GM18498 (cell line): ENCODE results near the gene SMIM8.
A peak's percentile ranks its signal among the peaks of the same experiment; 100 is the strongest.
"Not testable (repeated sequence)": the region's sequence is repeated elsewhere in the genome, so short reads cannot be mapped to it uniquely, and the experiment has no call there.

ENCODE experiments used
- ATAC-seq: cut with Tn5 transposase; IDR thresholded peaks from one replicate; pipeline ENCODE4 v1.9.1; 2021; ENCODE audit warnings: mild to moderate bottlenecking, moderate library complexity; ENCODE audit not compliant: unreplicated experiment

The SMIM8 gene, protein sequence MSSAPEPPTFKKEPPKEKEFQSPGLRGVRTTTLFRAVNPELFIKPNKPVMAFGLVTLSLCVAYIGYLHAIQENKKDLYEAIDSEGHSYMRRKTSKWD

DNA sequence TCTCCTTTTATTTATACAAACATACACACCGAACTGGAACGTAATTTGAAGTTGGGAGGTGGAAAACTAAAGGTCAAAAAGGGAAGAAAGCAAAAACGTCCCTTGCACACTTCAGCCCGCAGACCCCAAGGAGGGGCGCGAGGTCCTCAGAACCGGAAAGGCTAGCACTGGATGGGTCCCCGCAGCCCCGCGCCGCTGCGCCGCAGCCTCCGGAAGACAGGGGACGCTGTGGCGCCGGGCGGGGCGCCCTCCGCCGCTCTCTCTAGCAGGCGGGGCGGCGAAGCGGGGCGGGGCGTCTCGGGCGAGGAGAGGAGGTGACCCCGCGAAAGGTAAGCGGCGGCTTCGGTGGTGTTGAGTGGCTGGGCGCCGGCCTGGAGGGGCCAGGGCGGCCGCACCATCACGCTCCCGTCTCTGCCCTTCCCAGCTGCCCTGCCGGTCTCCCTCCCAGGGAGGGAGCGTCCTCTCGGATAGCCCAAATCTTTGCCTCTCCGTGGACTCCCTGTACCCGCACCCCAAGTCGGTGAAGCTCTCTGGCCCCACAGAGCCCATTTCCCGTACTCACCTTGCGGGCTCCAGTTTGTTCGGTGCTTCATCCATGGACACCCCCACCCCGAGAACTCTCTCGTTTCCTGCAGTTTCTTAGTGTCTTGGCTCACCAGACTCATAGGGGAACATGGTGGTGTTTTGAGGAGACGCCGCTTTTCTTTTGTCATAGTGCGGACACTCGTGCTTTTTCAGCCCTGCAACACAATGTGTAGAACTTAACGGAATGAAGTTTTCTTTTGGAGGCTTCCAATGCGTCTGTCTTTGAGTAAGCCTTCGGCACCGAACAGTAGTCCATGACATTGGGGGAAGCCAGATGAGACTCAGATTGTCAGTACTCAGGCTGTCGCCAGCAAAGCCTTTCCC, at the start of gene SMIM8:
SMIM8 (plus strand) TSS at position 285 of the 909 bp plus-strand sequence. CDS start 14,444 bp downstream, outside the sequence.
- ATAC-seq: peak; percentile 100

DNA sequence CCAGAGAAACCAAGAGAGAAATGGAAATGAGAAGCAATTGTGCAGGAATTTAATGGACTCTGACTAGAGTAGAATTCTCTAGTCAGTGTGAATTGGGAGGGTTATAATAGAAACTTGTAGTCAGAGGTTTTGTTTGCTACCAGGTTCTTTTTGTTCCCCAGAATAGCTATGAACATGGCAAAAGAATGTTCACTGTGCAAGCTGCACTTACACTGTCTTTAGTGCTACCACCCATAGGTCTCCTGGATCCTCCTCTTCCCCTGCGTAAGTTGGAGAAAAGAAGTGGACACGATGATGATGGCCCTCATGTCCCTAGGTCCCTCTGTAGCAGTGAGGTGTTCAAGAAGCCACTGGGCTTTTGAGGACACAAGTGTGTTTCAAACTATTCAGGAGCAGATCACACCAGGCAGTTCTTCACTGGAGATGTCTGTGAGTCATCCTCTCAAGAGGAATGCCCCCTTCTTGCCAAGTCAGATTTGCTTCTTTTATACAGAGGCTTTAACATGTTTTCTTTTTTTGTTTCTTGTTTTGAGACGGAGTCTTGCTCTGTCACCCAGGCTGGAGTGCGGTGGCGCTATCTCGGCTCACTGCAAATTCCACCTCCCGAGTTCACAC, 47.6 kb upstream of the SMIM8 start:
- ATAC-seq: no peak

DNA sequence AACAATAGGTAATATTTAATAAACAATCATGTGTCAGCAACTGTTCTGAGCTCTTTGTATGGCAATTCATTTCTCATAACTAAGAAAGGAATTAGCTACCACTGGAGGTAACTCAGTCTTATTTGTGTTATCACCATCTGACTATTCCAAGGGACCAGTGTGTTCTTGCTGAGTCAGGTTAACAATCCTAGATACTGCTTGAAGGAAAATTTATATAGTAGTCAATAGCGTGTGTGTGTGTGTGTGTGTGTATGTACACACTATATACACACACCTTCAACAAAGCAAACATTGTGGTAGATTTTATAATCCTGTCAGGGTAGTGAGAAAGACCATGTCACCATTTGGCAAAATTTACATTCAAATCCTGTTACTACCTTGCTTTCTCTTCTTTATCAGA, 45.8 kb upstream of the SMIM8 start:
- ATAC-seq: no peak

DNA sequence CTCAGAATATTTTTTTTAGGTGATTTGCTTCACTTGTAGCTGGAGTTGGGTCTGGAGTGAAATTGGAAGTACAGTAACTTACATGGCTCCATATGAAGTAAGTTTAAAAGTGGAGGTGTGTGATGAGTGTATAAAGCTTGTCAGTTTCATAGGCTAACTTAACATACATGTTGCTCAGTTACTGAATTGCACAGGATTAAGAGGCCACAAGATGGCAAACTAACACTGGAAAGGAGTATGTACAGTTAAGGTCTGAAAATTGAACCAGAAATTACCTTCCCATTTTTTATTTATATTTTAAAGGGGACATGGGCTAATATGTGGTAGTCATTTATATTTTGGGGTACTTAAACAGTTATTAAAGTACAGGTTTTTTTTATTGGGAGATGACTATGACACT, 45.3 kb upstream of the SMIM8 start:
- no peak for ATAC-seq

DNA sequence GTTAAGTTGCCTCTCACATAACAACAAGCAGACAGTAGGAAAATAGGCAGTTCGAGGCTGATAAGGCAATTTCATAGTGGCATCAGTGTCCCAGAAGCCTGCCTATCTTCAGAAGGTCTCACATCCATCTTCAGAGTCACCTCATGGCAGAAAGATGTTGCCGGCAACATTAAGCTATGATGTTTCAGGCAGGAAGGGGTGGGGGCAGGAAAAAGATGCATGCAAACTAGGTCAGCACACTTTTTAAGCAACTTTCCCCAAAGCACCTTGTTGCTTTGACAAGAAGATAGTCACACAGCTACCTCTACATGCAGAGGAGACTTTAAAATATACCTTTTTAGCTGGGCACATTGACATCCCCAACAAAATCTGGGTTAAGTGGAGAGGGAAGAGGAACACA, 43.2 kb upstream of the SMIM8 start:
- ATAC-seq: no peak

DNA sequence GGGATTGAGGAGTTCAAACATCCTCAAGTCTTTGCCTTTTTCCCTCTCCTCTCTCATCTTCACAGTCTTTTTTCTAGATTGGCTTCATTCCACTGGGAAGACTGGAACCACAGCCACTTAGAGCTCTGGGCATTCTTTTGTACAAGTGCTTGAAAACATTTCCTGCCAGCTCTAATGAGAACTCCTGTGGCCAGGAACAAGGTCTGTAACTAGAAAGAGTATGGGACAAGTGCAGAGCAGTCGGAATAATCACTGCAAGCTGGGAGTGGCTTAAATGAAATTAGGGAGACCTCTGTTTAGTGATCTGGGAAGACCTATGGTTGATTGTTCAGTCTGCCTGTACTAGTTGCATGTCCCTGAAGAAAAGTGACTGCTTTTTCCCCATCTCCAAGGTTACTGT, 41.0 kb upstream of the SMIM8 start:
- no peak for ATAC-seq

DNA sequence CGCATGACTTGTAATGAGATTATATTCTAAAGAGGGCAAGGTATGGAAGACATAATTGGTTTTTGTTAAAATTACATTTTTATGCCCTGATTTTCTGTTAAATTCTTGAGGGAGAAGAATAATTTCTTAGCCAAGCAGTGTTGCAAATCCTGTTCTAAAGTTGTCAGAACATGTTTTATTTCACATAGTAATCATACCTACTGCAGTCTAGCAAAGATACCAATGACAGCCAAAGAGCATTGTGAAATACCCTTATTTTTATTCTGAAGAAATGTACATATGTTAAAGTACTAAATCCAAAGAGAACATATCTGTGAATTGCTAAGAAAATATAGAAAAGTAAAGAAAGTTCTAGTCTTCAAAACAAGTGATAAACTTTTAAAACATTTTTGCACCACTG, 39.6 kb upstream of the SMIM8 start:
- ATAC-seq: no peak

DNA sequence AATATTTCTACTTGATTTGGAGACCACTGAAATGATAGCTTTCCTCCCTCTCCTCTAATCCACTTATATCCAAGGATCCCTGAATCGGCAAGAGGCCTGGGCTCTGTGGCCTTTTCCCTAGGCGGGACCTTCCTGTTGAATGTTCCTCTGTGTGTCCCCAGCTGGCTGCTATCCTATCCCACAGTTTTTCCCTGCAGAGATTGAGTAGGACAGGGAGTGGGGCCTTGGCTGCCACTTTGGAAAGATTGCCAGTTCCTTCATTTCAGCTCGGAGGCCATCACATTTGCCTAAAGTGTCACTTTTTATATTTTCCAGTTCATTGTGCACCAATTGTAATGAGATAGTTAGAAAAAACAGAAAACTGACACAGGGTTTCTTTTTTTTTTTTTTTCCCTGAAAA, 38.9 kb upstream of the SMIM8 start:
- no peak for ATAC-seq

DNA sequence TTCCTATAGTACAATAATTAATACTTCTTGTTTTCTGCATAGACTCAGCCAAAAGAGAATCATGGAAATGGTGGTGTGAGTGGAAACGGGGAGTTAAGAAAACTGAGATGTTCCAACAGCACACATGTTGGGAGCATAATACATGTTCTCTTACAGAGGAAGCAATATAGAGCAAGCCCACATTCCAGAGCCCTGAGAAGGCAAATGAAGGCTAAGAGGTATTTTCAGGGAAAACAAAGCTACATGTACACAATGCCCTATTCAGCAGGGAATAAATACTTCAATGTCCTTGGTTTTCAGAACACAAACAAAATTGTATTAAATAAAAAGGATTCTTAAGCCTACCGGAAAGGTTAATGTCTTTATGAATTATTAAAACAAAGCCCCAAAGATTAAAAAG, 35.1 kb upstream of the SMIM8 start:
- no peak for ATAC-seq

DNA sequence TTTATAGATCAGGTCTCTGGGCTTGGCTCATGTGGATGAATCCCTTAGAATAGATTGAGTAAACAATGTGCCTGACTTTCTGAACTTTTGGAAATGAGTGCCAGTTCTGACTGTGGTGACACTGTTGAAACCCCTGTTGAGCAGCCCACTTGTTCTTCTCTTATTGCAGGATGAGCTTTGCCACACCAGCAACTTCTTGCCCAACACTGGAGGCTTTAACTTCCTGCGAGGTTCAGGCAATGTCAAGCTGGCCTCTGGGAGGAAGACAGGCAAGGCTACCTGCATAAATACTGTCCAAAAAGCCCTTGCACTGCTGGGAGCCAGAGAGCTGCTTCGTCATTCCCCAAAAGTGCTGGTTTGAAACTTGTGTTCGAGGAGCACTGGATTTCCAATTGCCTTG, 32.8 kb upstream of the SMIM8 start:
- ATAC-seq: no peak

DNA sequence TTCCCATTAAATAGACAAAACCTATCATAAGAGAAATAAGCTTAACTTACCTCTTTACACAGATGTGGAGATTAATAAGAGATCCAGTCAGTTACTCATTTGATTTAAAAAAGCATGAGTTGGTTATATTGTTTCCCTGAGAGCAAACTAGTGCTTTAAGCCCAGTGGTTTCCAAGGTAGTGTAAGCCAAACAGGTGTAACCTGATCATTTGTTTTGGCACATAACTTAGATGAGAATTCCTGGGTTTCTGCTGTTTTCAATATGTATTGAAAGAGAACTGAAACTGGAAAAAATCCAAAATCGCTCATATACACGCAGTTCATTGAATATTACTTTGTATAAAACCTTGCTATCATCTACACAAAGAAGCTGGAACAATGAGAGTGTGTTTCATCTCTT, 30.5 kb upstream of the SMIM8 start:
- ATAC-seq: no peak

DNA sequence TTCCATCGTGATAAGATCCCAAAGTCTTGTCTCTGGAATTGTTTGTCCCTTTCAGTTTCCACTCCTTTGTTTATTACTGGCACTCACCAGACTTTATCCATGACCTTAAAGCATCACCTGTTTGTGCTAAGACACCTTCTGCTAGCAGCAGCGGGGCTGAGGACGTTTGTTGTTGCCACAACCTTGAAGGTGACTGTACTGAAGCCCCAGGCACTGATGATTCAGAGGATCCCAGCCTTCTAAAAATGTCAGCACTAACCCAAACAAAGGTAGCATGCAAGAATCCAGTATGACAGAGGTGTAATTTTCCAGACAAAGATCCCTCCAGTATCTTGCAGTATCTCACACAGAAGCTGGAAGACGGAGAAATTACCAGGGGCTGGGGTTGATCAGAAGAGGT, 28.9 kb upstream of the SMIM8 start:
- no peak for ATAC-seq

DNA sequence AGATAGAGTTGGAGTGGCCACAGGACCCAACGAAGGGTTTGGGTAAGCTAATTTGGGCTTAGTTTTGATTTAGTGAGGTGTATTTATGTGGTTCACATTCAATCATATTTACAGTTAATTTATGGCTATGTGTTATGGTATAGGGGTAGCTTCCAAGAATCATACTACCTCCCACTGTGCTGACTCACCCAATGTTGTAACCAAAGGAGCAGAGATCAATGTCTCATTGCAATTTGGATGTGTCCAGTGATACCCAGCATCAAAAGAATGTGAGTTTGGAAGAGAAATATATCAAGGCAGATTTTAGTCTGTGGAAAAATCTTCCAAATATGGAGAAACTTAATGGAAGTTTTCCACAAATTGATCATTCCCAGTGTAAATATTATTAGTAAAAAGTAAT, 25.3 kb upstream of the SMIM8 start:
- ATAC-seq: no peak

DNA sequence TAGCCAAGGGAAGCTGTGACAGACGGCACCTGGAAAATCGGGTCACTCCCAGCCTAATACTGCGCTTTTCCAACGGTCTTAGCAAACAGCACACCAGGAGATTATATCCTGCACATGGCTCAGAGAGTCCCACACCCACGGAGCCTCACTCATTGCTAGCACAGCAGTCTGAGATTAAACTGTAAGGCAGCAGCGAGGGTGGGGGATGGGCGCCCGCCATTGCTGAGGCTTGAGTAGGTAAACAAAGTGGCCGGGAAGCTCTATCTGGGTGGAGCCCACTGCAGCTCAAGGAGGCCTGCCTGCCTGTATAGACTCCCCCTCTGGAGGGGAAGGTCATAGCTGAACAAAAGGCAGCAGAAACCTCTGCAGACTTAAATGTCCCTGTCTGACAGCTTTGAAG, 21.1 kb upstream of the SMIM8 start:
- ATAC-seq: not testable (repeated sequence)

DNA sequence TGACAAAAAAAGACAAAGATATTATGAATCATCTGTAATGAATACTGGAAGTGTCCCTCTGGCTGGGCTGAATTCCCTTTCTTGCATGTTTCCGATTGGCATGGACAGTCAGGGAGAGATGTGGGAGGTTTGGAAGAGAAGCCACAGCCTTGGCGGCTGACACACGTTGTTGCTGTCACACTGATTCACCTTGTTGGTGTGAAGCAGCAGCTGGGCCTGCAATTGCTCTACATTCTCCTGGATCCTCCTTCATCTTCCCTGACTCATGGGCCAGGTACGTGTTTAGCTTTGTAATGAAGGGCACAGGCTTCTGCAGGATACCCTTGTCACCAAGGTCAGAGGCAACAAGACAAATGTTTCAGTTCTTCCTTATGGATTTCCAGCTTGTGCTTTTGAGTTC, 13.4 kb upstream of the SMIM8 start:
- ATAC-seq: no peak

DNA sequence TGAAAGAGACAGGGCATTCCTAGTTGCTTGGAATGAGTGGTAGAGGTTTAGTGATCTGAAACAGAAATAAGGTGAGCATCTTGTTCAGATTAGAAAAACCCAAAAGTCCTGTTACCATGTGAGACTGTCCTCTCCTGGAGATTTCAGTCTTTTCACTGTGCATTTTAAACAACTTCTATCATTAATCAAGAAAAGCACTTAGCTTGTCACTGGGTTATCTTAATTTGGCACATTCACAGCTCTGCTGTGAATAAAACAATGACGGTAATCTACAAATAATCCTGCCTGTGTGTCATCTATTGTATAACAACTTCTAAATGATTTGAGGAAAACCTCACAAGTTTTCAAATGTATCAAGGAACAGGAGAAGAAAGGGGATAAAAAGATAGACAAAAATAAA, 9.5 kb upstream of the SMIM8 start:
- ATAC-seq: no peak

DNA sequence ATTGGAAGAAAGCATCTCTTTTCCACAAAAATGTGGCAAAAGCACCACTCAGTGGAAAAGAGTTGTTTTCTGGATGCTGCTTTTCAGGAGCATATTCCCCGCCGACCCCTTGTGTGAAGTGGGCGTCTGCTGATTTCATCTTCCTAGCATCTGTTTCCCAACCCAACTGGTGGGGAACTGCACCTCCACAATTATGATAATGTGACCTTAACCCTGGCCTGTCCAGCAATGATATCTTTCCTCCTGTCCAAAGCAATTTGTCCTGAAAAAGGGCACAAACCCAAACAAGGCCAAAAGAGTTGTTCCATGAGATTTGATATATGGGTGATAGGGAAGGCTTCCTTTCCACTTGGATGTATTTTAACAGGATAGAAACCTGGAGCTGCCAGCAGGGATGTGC, 7.3 kb upstream of the SMIM8 start:
- no peak for ATAC-seq

DNA sequence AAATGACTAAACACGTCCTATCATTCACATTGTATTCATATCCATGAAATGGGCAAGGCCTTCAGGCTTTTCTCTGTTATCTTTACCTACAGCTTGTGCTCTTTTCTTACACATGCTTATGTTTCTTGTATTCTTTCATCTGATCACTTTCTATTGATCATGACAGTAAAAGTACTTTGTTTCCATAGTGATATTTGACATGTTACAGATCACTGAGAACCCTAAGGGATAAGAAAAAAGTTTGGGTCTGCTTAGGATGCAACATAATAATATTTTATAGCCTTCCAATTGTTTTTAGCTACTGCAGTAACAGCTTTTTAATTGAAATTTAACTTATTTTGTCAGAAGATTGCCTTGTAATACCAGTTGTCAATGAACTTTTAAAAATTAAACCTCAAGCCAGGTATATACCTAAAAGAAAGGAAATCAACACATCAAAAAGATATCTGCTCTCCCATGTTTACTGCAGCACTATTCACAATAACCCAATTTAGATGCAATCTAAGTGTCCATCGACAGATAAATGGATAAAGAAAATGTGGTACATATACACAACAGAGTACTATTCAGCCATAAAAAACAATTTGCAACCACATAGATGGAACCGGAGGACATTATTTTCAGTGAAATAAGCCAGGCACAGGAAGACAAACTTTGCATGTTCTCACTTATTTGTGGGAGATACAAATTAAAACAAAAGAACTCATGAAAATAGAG, 3.0 kb upstream of the SMIM8 start:
- no peak for ATAC-seq

DNA sequence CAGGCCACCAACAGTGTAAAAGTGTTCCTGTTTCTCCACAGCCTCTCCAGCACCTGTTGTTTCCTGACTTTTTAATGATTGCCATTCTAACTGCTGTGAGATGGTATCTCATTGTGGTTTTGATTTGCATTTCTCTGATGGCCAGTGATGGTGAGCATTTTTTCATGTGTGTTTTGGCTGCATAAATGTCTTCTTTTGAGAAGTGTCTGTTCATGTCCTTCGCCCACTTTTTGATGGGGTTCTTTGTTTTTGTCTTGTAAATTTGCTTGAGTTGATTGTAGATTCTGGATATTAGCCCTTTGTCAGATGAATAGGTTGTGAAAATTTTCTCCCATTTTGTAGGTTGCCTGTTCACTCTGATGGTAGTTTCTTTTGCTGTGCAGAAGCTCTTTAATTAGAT, 1.5 kb downstream of the SMIM8 start:
- ATAC-seq: not testable (repeated sequence)

DNA sequence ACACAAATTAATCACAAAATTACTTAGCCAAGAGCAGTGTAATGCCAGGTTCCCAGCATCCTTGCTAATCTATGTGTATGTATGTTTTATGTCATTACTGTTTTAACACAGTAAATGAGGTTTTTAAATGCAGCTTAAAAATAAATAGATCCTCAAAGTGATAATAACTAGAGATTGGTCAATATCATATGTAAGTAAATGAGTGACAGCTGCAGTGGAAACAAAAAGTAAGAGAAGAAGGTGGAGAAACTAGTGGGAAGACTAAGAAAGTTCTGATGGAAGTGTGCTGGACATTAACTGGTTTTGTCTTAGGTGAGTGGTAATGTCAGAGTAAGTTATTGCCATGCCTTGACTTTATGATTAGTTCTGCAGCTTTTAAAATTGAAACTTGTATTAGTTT, 8.6 kb downstream of the SMIM8 start:
- no peak for ATAC-seq

DNA sequence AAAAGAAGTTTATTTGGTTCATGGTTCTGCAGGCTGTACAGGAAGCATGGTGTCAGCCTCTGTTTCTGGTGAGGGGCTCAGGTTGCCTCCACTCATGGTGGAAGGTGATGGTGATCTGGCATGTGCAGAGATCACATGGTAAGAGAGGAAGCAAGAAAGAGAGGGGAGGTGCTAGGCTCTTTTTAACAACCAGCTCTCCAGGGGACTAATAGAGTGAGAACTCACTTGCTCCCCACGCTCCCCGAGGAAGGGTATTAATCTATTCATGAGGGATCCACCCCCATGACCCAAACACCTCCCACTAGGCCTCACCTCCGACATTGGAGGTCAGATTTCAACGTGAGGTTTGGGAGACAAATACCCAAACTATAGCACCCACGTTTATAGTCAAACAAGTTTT, 10.6 kb downstream of the SMIM8 start:
- ATAC-seq: no peak
